Effector memory CD4-positive, alpha-beta T cell (primary cell): Measurements from ENCODE around the gene ALDH6A1.
"Not testable (repeated sequence)": the region's sequence is repeated elsewhere in the genome, so short reads cannot be mapped to it uniquely, and the experiment has no call there.

Experiments used
- DNase-seq, 3 donors: peaks; one replicate each; pipeline ENCODE4 v3.0.0-alpha.2; 2020
- H3K27ac ChIP-seq: 2 replicates; pipeline ENCODE4 v1.7.0; 2013; ENCODE audit warnings: mild to moderate bottlenecking, low read length, moderate library complexity; ENCODE audit not compliant: insufficient read depth, poor library complexity, severe bottlenecking
- H3K27me3 ChIP-seq: replicated peaks from 2 replicates; pipeline ENCODE4 v1.7.0; 2013; ENCODE audit warnings: mild to moderate bottlenecking, low read length; ENCODE audit not compliant: insufficient read depth, control insufficient read depth, poor library complexity, severe bottlenecking
- H3K36me3 ChIP-seq: 2 replicates; pipeline ENCODE4 v1.7.0; 2013; ENCODE audit warnings: mild to moderate bottlenecking, low read length, moderate library complexity; ENCODE audit not compliant: control insufficient read depth, insufficient read depth
- H3K4me1 ChIP-seq: 2 replicates; pipeline ENCODE4 v1.7.0; 2013; ENCODE audit warnings: low read length, mild to moderate bottlenecking; ENCODE audit not compliant: control insufficient read depth, insufficient read depth, poor library complexity, severe bottlenecking
- H3K4me3 ChIP-seq: 2 replicates; pipeline ENCODE4 v1.7.0; 2013; ENCODE audit warnings: low read length, low read depth, mild to moderate bottlenecking; ENCODE audit not compliant: insufficient read depth, poor library complexity, severe bottlenecking
- H3K9me3 ChIP-seq: 2 replicates; pipeline ENCODE4 v1.7.0; 2013; ENCODE audit warnings: mild to moderate bottlenecking, low read length, moderate library complexity; ENCODE audit not compliant: control insufficient read depth
- total RNA-seq, 3 donors: gene quantifications; one replicate each; lab custom pipeline; 2026; lab: John Stamatoyannopoulos, UW

The ALDH6A1 gene
- total RNA-seq, result 15.3 to 20.7 (median 19.9) reads per million in 3 donors

GRCh38 chr14:74084277-74085046, at the start of gene ALDH6A1, which contains the start of gene LIN52:
Gene ALDH6A1 (minus strand): TSS chr14:74084453. CDS start chr14:74084394, 59 bp downstream.
Gene LIN52 (plus strand): TSS chr14:74084956. CDS start chr14:74084975, 19 bp downstream.
- H3K4me3 ChIP-seq, result peak within 1 kb of the TSS; percentile 74
- H3K27me3 ChIP-seq, result no peaks in the 10 kb centered on the region
- no peaks in the 10 kb centered on the region for H3K36me3 ChIP-seq
- peaks cover 5% of the 10 kb centered on the region for H3K4me1 ChIP-seq
- H3K27ac ChIP-seq, result peak within 1 kb of the TSS; percentile 71
- peak; percentile 100 for DNase-seq
- no peaks in the 10 kb centered on the region for H3K9me3 ChIP-seq

DNA sequence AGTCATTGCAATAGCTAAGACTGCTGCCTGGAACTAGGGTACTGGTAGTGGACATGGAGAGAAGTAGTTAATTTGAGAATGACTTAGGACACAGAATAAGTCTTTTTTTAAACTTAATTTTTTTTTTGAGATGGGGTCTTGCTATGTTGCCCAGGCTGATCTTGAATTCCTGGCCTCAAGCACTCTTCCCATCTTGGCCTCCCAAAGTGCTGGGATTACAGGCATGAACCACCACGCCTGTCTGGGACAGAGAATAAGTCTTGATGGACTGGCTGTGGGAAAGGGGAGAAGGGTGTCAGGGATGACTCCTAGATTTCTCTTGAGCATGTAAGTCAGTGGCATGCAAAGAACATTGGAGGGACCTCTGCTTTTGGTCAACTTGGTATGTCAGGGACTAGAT, 43.4 kb upstream of the ALDH6A1 start:
- H3K27me3 ChIP-seq, result no peaks in the 10 kb centered on the region
- H3K9me3 ChIP-seq, result no peaks in the 10 kb centered on the region
- no peak for DNase-seq

DNA sequence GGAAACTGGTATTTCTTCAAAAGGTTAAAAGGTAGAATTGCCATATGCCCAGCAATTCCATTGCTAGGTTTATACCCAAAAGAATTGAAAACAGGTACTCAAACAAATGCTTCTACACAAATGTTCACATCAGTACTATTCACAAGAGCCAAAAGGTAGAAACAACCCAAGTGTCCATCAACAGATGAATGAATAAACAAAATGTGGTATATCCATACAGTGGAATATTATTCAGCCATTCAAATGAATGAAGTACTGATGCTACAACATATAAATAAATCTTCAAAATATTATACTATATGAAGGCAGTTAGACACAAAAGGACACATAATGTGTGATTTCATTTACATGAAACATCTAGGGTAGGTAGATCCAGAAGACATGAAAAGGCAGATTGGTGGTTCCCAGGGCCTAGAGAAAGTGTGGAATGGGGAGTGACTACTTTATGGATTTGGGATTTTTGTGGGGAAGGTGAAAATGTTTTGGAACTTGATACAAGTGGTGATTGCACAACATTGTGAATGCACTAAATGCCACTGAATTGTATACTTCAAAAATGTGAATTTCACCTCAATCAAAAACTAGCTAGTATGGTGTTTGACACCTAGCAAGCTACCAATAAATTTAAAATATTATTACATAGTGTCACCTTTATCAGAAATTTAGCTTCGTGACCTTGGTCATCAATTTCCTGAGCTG, 42.2 kb upstream of the ALDH6A1 start:
- no peak overlapping the region for H3K27ac ChIP-seq
- H3K27me3 ChIP-seq, result no peaks in the 10 kb centered on the region
- no peak overlapping the region for H3K4me3 ChIP-seq
- H3K4me1 ChIP-seq, result no peaks in the 10 kb centered on the region
- no peaks in the 10 kb centered on the region for H3K9me3 ChIP-seq
- no peak for DNase-seq
- H3K36me3 ChIP-seq, result no peaks in the 10 kb centered on the region

More for the DNA sequence above, 43.4 kb upstream of the ALDH6A1 start:
- Histone ChIP-seq H3K4me1 (no peaks in the 10 kb centered on the region), H3K27ac (no peak overlapping the region), H3K4me3 (no peak overlapping the region), H3K36me3 (no peaks in the 10 kb centered on the region)

GRCh38 chr14:74125487-74125886, 41.2 kb upstream of the ALDH6A1 start:
- not testable (repeated sequence) for H3K4me3 ChIP-seq, H3K27me3 ChIP-seq, H3K4me1 ChIP-seq, H3K36me3 ChIP-seq, DNase-seq, H3K27ac ChIP-seq, H3K9me3 ChIP-seq

GRCh38 chr14:74111395-74112216, 27.4 kb upstream of the ALDH6A1 start:
- DNase-seq, result not testable (repeated sequence)

DNA sequence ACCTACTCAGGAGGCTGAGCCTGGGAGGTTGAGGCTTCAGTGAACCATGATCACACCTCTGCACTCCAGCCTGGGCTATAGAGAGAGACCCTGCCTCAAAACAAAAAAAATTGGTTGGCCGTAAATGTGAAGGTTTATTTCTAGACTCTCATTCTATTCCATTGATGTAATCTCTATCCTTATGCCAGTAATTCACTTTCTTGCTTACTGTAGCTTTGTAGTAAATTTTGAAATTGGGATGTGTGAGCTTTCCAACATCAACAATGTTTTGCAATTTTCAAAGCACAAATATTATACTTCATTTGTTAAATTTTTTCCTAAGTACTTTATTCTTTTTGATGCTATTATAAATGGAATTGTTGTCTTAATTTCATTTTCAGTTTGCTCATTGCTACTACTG, 25.1 kb upstream of the ALDH6A1 start:
- H3K4me3 ChIP-seq, result no peak overlapping the region
- no peaks in the 10 kb centered on the region for H3K27me3 ChIP-seq
- no peaks in the 10 kb centered on the region for H3K9me3 ChIP-seq
- H3K4me1 ChIP-seq, result no peaks in the 10 kb centered on the region
- no peak for DNase-seq
- H3K27ac ChIP-seq, result no peak overlapping the region
- H3K36me3 ChIP-seq, result peaks cover 5% of the 10 kb centered on the region

More at GRCh38 chr14:74111395-74112216, 27.4 kb upstream of the ALDH6A1 start:
- not testable (repeated sequence) for H3K27ac ChIP-seq, H3K4me1 ChIP-seq, H3K27me3 ChIP-seq, H3K9me3 ChIP-seq, H3K4me3 ChIP-seq, H3K36me3 ChIP-seq

DNA sequence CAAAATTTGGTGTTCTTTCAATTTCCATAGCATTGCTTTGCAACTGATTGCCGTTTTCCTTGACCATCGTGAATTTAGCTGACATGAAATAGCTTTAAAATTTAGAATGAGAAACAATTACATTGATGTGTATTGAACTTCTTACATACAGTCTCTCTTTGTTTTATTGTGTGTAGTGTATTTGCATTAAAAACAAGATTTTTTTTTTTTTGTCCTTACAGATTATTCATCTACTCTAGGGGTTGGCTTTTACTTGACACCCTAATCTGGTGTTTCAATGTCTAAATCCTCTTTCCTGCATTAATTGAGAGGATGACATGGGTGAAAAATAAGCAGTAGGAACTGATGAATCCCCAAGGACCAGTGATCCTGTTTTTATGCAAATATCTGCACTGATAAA, 21.1 kb upstream of the ALDH6A1 start:
- Histone ChIP-seq H3K4me3 (no peak overlapping the region), H3K4me1 (no peaks in the 10 kb centered on the region), H3K36me3 (peaks cover 5% of the 10 kb centered on the region), H3K27me3 (no peaks in the 10 kb centered on the region), H3K9me3 (no peaks in the 10 kb centered on the region), H3K27ac (no peak overlapping the region)
- DNase-seq, result no peak

DNA sequence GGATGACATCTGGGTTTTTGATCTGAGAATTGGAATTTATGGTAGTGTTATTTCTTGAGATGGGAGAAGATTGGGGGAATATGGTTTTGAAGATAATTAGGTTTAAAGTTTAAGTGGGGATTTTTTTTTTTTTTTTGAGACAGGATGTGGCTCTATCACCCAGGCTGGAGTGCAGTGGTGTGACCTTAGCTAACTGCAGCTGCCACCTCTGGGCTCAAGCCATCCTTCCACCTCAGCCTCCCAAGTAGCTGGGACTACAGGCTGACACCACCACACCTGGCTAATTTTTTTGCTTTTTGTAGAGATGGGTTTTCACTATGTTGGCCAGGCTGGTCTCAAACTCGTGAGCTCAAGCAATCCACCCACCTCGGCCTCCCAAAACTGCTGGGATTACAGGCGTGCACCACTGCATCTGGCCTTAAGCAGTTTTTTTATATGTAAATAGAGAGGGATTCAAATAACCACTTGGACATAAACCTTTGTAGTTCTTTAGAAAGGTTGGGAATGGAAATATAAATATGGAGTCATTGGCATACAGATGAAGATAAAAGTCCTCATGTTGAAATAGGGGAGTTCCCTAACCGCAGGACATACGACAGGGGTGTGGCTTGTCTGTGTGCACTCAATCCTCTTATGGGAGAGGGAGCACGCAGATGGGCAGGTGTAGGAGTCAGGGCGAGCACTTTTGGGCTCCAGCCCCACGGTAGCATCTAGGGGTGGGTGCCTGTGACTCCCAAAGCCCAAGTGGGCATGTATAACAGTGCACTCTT, 5.2 kb upstream of the ALDH6A1 start:
- Histone ChIP-seq H3K27me3 (no peaks in the 10 kb centered on the region), H3K27ac (no peak overlapping the region), H3K4me1 (peaks cover 5% of the 10 kb centered on the region), H3K4me3 (no peak overlapping the region), H3K9me3 (no peaks in the 10 kb centered on the region), H3K36me3 (no peaks in the 10 kb centered on the region)
- no peak for DNase-seq

- no peaks in the 10 kb centered on the region for H3K9me3 ChIP-seq
- H3K27ac ChIP-seq, result no peak overlapping the region
- H3K27me3 ChIP-seq, result no peaks in the 10 kb centered on the region
- no peaks in the 10 kb centered on the region for H3K36me3 ChIP-seq
- H3K4me3 ChIP-seq, result peak overlapping the region; percentile 74
- peaks cover 5% of the 10 kb centered on the region for H3K4me1 ChIP-seq
- DNase-seq, result no peak
Observed at GRCh38 chr14:74085828-74086227, 1.6 kb upstream of the ALDH6A1 start.
